HEK293T (cell line): ENCODE measurements around the gene VMP1.

Experiments
- CTBP1 ChIP-seq: fragments of 450-650 bp; IDR thresholded peaks from 2 replicates; pipeline ENCODE4 v1.6.1; 2016; ENCODE audit warnings: borderline replicate concordance
- ELF4 ChIP-seq: fragments of 450-650 bp; IDR thresholded peaks from 2 replicates; pipeline ENCODE4 v1.6.1; 2017; ENCODE audit warnings: antibody characterized with exemption
- HDGF ChIP-seq: fragments of 450-650 bp; IDR thresholded peaks from 2 replicates; pipeline ENCODE4 v1.6.1; 2017; ENCODE audit warnings: antibody characterized with exemption, borderline replicate concordance
- LEF1 ChIP-seq: fragments of 450-650 bp; IDR thresholded peaks from 2 replicates; pipeline ENCODE4 v1.6.1; 2017; ENCODE audit warnings: mild to moderate bottlenecking, borderline replicate concordance
- NFRKB ChIP-seq: fragments of 450-650 bp; IDR thresholded peaks from 2 replicates; pipeline ENCODE4 v1.6.1; 2016; ENCODE audit warnings: mild to moderate bottlenecking, moderate library complexity
- SP1 ChIP-seq: fragments of 450-650 bp; IDR thresholded peaks from 2 replicates; pipeline ENCODE4 v1.6.1; 2017
- TARDBP ChIP-seq: fragments of 450-650 bp; IDR thresholded peaks from 2 replicates; pipeline ENCODE4 v1.6.1; 2016

GRCh38 chr17:59845595-59846393, 138.3 kb downstream of the VMP1 start:
- TF ChIP-seq LEF1 (no peak), TARDBP (no peak), ELF4 (no peak), CTBP1 (no peak), HDGF (no peak), NFRKB (no peak), SP1 (no peak)
